Measurements from ENCODE around the gene TMEM38A.

The TMEM38A gene

DNA sequence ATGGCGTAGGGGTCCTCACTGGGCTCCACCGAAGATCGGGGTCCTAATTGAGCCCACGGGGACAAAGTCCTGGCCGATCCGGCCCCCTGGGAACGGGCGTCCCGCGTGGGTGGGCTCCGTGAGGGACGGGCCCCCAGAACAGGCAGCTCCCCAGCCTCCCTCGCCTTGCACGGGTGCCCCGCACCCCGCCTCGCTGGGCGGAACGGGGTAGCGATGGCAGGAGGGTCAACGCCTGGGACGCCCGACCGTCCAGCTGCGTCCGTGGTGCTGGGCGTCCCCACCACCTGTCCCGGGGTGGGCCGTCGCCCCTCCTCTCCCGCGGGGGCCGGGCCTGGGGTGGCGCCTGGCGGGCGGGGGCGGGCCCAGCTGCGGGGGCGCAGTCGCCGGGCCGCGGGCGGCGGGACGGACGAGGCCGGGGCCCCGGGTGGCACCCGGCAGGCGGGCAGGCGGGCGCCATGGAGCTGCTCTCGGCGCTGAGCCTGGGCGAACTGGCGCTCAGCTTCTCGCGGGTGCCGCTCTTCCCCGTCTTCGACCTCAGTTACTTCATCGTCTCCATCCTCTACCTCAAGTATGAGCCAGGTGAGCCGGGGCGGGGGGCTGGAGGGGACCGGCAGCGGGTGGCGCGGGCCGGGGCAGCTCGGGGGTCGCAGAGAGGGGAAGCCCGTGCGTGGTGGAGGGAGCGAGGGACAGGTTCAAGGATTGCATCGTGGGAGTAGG lies at the start of gene TMEM38A:
Gene TMEM38A (plus strand): TSS at position 377 of the 717 bp plus-strand sequence. CDS start 79 bp downstream, at position 456.
- no peak for DNase-seq (ENCODE audit: low read depth)

GRCh38 chr19:16612636-16613035 lies 48.3 kb upstream of the TMEM38A start:
- DNase-seq (ENCODE audit: low read depth) = no peak

DNA sequence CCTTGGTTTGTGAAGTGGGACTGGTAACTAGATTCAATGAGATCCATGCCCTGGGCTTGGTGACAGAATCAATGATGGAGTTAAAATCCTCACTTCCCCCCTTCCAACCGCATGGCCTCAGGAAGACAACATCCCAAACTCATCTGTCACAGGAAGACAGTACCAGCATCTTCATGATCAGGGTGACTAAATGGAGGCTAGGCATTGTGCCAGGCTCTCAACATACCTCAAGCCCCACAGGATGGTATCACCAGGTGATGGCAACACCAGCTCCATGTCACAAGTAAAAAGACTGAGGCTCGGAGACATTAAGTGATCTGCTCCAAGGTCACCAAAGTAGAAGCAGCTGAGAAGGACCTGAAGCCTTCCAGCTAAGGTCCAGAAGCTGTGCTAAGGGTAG lies 47.1 kb upstream of the TMEM38A start:
- DNase-seq (ENCODE audit: low read depth) = no peak

DNA sequence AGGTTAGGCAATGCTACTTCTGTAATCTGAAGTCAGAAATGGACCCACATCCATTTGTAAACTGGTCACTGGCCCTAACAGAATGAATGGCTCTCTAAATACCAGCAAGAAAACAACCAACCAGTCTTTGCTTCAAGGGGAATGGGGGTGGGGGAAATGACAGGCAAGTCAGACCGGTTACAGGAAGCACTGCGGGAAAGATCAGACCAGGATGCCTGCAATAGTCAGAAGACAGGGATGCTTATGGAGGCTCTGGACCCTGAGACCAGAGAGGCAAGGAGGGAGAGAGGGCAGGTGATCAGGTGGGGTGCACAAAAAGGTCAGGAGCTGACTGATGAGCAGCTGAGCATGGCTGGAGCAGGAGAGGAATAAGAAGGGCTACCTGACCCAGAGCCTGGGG lies 46.0 kb upstream of the TMEM38A start:
- no peak for DNase-seq (ENCODE audit: low read depth)

DNA sequence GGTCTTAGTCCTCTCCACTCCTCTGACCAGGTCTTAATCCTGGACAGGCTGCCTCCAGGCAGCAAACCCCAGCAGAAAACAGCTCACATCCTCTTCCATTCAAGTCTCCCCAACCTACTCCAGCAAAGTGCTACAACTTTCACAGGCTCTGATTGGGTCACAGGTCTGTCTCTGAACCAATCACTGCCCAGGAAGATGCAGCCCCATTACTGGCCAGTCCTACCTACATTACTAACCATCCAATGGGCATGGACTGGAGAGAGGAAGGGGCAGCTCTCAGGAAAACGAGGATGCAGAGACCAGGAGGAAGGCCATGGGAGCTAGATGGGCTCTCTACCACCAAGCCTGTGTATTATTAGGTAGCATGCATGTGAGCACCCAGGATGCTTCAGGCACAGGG lies 45.1 kb upstream of the TMEM38A start:
- no peak for DNase-seq (ENCODE audit: low read depth)

GRCh38 chr19:16618248-16618647 lies 42.7 kb upstream of the TMEM38A start:
- DNase-seq (ENCODE audit: low read depth) = no peak

- no peak for DNase-seq (ENCODE audit: low read depth)
These were observed 41.5 kb upstream of the TMEM38A start for GRCh38 chr19:16619457-16619856.

GRCh38 chr19:16620018-16620417 lies 40.9 kb upstream of the TMEM38A start:
- DNase-seq (ENCODE audit: low read depth) = no peak

- DNase-seq (ENCODE audit: low read depth) = no peak
These were observed 40.4 kb upstream of the TMEM38A start for GRCh38 chr19:16620584-16620983.

- no peak for DNase-seq (ENCODE audit: low read depth)
These were observed 39.7 kb upstream of the TMEM38A start for GRCh38 chr19:16621165-16621800.

DNA sequence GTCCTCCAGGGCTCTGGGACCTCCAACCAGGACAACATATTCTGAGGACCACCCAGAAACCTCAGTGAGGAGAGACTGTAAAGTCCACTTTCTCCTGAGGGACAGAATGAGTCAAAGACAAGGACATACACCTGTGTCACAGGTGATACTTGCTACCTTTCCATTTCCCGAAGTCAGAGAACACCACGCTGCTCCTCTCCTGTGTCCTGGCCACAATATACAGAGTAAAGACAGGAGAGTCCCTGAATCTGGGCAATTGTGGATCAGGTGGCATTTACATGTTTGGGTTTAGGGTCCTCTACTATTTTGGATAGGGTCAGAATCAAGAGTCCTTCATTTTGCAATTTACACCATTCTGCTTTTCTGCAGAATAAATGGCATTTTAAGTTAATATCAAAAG lies 37.9 kb upstream of the TMEM38A start:
- DNase-seq (ENCODE audit: low read depth) = no peak

GRCh38 chr19:16623576-16623975 lies 37.4 kb upstream of the TMEM38A start:
- no peak for DNase-seq (ENCODE audit: low read depth)

DNA sequence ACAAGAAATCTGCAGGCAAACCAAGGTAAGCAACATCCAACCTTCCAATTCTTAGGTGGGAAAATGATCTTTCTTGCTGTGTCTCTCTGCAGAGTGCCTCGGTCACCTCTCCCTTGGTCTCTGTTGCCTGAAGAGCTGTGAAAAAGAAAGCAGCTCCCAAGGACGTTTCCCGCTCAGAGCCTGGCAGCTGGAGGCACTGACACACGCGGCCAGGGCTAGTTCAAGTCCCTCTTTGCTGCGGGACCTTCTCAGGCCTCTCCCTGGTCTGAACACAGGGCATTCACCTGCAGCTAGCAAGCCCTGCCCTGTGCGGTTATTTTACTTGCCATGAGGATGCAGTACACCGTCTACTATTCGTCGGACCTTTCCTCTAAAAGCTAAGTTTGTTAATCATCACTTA lies 36.7 kb upstream of the TMEM38A start:
- DNase-seq (ENCODE audit: low read depth) = no peak

GRCh38 chr19:16625163-16625958 lies 35.6 kb upstream of the TMEM38A start:
- DNase-seq (ENCODE audit: low read depth) = no peak

- DNase-seq (ENCODE audit: low read depth) = no peak
These were observed 34.1 kb upstream of the TMEM38A start for GRCh38 chr19:16626796-16627192.

GRCh38 chr19:16627193-16627927 lies 33.6 kb upstream of the TMEM38A start:
- DNase-seq (ENCODE audit: low read depth) = no peak

DNA sequence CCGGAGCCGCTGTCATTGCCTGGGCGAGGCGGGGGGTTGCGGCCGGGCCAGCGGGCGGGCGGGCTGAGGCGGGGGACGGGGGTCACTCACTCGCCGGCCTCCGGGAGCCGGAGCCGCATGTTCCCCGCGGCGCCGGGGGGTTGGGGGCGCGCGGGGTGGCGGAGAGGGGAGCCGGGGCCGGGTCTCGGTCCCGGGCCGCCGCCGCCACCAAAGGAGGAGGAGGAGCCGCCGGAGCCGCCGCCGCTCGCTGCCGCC lies 33.1 kb upstream of the TMEM38A start:
- DNase-seq (ENCODE audit: low read depth) = no peak

- peak; percentile 87 for DNase-seq (ENCODE audit: low read depth)
These were observed 32.6 kb upstream of the TMEM38A start, which contains the start of gene MED26 for GRCh38 chr19:16628183-16628983. Gene MED26, minus strand, starts transcription at chr19:16628204. Its CDS starts 261 bp downstream, at chr19:16627943.

GRCh38 chr19:16628984-16629691 lies 31.8 kb upstream of the TMEM38A start:
- no peak for DNase-seq (ENCODE audit: low read depth)

DNA sequence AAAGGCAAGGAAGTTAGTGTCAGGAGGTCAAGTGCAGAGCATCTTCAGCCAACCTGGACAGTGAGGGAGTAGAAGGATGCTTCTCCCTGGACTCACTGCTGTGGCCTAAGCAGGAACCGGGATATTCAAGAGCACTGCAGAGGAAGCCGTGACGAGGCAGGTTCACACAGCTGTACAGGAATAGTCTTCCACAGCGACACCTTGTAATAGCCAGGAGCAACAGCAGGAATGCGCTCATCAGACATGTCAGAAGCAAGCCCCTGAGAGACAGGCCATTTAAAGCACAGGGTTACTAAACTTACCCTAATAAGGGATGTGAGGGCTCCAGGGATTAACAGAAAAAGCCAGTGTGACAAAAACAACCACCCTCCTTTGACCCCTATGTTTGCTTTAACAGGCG lies 29.5 kb upstream of the TMEM38A start:
- DNase-seq (ENCODE audit: low read depth) = no peak

GRCh38 chr19:16637535-16637934 lies 23.4 kb upstream of the TMEM38A start:
- DNase-seq (ENCODE audit: low read depth) = no peak

Data from stimulated activated CD8-positive, alpha-beta memory T cell treated with anti-CD3 and anti-CD28 coated beads, Interleukin-7, amount 100 ng/mL, for 24 hours (primary cell).